ENCODE data around the gene TBC1D22A. TPM values are rescaled to one million over a fixed set of nuclear protein-coding genes. Genes with fewer than 3 reads are reported as not detected.

Gene TBC1D22A
- total RNA-seq, 1 donor from 2014 or later = 10.6 TPM

GRCh38 chr22:47036936-47037485, 274.6 kb downstream of the TBC1D22A start:
- TF ChIP-seq, protein P1, sequence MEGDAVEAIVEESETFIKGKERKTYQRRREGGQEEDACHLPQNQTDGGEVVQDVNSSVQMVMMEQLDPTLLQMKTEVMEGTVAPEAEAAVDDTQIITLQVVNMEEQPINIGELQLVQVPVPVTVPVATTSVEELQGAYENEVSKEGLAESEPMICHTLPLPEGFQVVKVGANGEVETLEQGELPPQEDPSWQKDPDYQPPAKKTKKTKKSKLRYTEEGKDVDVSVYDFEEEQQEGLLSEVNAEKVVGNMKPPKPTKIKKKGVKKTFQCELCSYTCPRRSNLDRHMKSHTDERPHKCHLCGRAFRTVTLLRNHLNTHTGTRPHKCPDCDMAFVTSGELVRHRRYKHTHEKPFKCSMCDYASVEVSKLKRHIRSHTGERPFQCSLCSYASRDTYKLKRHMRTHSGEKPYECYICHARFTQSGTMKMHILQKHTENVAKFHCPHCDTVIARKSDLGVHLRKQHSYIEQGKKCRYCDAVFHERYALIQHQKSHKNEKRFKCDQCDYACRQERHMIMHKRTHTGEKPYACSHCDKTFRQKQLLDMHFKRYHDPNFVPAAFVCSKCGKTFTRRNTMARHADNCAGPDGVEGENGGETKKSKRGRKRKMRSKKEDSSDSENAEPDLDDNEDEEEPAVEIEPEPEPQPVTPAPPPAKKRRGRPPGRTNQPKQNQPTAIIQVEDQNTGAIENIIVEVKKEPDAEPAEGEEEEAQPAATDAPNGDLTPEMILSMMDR (IDR thresholded peaks at IDR 0.05) = no peak
- TF ChIP-seq EZH2 (IDR thresholded peaks at IDR 0.05) (no peak), EZH2phosphoT487 (IDR thresholded peaks at IDR 0.05) (no peak)
- no peak overlapping the region for H3K9ac ChIP-seq
- Mint-ChIP-seq H3K9me3 (peaks cover 2% of the 10 kb centered on the region), H3K27ac (no peak overlapping the region), H3K27me3 (ENCODE audit: insufficient read depth, low read depth) (peaks cover 5% of the 10 kb centered on the region), H3K4me1 (peaks cover 25% of the 10 kb centered on the region), H3K36me3 (peaks cover 1% of the 10 kb centered on the region), H3K4me3 (no peak overlapping the region)
- H4K20me1 ChIP-seq (ENCODE audit: low read depth) = peaks cover 5% of the 10 kb centered on the region
- H2AFZ ChIP-seq (replicated peaks) = no peak overlapping the region
- H3K36me3 ChIP-seq = no peaks in the 10 kb centered on the region
- no peaks in the 10 kb centered on the region for H3K27me3 ChIP-seq
- no peaks in the 10 kb centered on the region for H3K79me2 ChIP-seq (ENCODE audit: low read depth)
- H3K4me3 ChIP-seq = no peak overlapping the region
- no peak overlapping the region for H3K27ac ChIP-seq
- no peaks in the 10 kb centered on the region for H3F3A ChIP-seq (ENCODE audit: low read depth)
- H3K4me1 ChIP-seq = peaks cover 6% of the 10 kb centered on the region
- no peak for DNase-seq (ENCODE audit: low spot score)
- no peaks in the 10 kb centered on the region for H3K9me3 ChIP-seq (ENCODE audit: low read depth)
- H3K4me2 ChIP-seq = no peak overlapping the region

- TF ChIP-seq EZH2 (IDR thresholded peaks at IDR 0.05) (no peak), EZH2phosphoT487 (IDR thresholded peaks at IDR 0.05) (no peak)
- TF ChIP-seq, protein P1 (IDR thresholded peaks at IDR 0.05) = no peak
- no peaks in the 10 kb centered on the region for H3K36me3 ChIP-seq
- no peak overlapping the region for H3K4me2 ChIP-seq
- H3K27ac Mint-ChIP-seq = no peak overlapping the region
- H3K4me1 Mint-ChIP-seq = peaks cover 25% of the 10 kb centered on the region
- DNase-seq (ENCODE audit: low spot score) = no peak
- peaks cover 2% of the 10 kb centered on the region for H3K9me3 Mint-ChIP-seq
- no peaks in the 10 kb centered on the region for H3F3A ChIP-seq (ENCODE audit: low read depth)
- no peaks in the 10 kb centered on the region for H3K9me3 ChIP-seq (ENCODE audit: low read depth)
- no peak overlapping the region for H3K4me3 ChIP-seq
- no peak overlapping the region for H3K4me3 Mint-ChIP-seq
- H3K27ac ChIP-seq = no peak overlapping the region
- H3K4me1 ChIP-seq = peaks cover 6% of the 10 kb centered on the region
- no peaks in the 10 kb centered on the region for H3K27me3 ChIP-seq
- H2AFZ ChIP-seq (replicated peaks) = no peak overlapping the region
- no peak overlapping the region for H3K9ac ChIP-seq
- peaks cover 5% of the 10 kb centered on the region for H3K27me3 Mint-ChIP-seq (ENCODE audit: insufficient read depth, low read depth)
- H3K36me3 Mint-ChIP-seq = peaks cover 1% of the 10 kb centered on the region
- H4K20me1 ChIP-seq (ENCODE audit: low read depth) = no peaks in the 10 kb centered on the region
- H3K79me2 ChIP-seq (ENCODE audit: low read depth) = no peaks in the 10 kb centered on the region
These were observed 275.9 kb downstream of the TBC1D22A start for GRCh38 chr22:47038206-47038835.

DNA sequence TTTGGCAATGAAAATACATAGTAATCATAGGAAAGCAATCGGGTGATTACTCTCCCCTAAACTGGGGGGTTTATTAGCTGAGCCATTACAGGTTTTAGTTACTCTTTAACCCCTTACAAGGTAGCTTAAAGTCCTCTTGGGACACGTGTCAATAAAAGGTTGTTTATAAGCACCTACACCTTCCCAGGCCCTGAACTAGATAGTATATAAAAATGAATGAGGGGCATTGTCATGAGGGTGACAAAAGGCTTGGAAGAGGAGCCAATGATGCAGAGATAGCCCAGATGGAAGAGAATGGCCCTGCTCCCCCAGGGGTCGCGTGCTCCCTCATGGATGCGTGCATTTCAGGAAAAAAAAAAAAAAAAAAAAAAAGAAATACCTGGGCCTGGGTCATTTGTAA, 276.9 kb downstream of the TBC1D22A start:
- Histone ChIP-seq H3K4me3 (no peak overlapping the region), H3K79me2 (ENCODE audit: low read depth) (no peaks in the 10 kb centered on the region), H2AFZ (replicated peaks) (no peak overlapping the region), H3K27ac (no peak overlapping the region), H4K20me1 (ENCODE audit: low read depth) (no peaks in the 10 kb centered on the region), H3K4me1 (peaks cover 6% of the 10 kb centered on the region), H3K4me2 (no peak overlapping the region), H3K9ac (no peak overlapping the region), H3K9me3 (ENCODE audit: low read depth) (no peaks in the 10 kb centered on the region), H3K36me3 (no peaks in the 10 kb centered on the region), H3F3A (ENCODE audit: low read depth) (no peaks in the 10 kb centered on the region), H3K27me3 (no peaks in the 10 kb centered on the region)
- H3K27ac Mint-ChIP-seq = no peak overlapping the region
- H3K9me3 Mint-ChIP-seq = peaks cover 2% of the 10 kb centered on the region
- no peak overlapping the region for H3K4me3 Mint-ChIP-seq
- H3K4me1 Mint-ChIP-seq = peaks cover 31% of the 10 kb centered on the region
- no peak for TF ChIP-seq EZH2phosphoT487 (IDR thresholded peaks at IDR 0.05)
- no peak for TF ChIP-seq EZH2 (IDR thresholded peaks at IDR 0.05)
- TF ChIP-seq, protein P1 (IDR thresholded peaks at IDR 0.05) = no peak
- H3K36me3 Mint-ChIP-seq = peaks cover 1% of the 10 kb centered on the region
- no peak for DNase-seq (ENCODE audit: low spot score)
- peaks cover 8% of the 10 kb centered on the region for H3K27me3 Mint-ChIP-seq (ENCODE audit: insufficient read depth, low read depth)

All from neural progenitor cell (in vitro differentiated cells).